HG02870 (cell line): ENCODE measurements around the gene C1QL1.
A peak's percentile ranks its signal among the peaks of the same experiment; 100 is the strongest.

Experiments
- ATAC-seq: cut with Tn5 transposase; IDR thresholded peaks from one replicate; pipeline ENCODE4 v1.9.1; 2021; ENCODE audit warnings: mild to moderate bottlenecking, moderate library complexity; ENCODE audit not compliant: unreplicated experiment

Gene C1QL1

GRCh38 chr17:44968225-44969143 is at the start of gene C1QL1:
Gene C1QL1, minus strand, starts transcription at chr17:44968303. Its CDS starts 255 bp downstream, at chr17:44968048.
- peak; percentile 76 for ATAC-seq

GRCh38 chr17:45016823-45017222 is 48.7 kb upstream of the C1QL1 start:
- no peak for ATAC-seq

DNA sequence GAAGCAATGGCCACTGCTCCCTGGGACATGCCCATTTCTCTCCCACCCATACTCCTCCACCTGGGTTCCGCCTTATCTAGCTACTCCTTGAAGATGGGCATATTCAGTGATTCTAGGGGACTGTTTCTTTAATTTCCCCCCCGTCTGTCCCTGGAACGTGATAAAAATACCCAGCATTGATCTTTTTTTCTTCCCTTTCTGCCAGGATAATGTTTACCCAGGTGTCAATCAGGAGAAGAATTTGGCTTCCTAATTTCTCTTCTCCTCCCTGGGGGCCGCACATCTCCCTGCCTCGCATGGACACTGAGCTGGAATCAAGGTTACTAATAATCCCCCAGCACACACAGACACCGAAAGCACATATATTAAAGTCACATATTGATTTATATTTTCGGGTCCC is 48.1 kb upstream of the C1QL1 start:
- no peak for ATAC-seq

DNA sequence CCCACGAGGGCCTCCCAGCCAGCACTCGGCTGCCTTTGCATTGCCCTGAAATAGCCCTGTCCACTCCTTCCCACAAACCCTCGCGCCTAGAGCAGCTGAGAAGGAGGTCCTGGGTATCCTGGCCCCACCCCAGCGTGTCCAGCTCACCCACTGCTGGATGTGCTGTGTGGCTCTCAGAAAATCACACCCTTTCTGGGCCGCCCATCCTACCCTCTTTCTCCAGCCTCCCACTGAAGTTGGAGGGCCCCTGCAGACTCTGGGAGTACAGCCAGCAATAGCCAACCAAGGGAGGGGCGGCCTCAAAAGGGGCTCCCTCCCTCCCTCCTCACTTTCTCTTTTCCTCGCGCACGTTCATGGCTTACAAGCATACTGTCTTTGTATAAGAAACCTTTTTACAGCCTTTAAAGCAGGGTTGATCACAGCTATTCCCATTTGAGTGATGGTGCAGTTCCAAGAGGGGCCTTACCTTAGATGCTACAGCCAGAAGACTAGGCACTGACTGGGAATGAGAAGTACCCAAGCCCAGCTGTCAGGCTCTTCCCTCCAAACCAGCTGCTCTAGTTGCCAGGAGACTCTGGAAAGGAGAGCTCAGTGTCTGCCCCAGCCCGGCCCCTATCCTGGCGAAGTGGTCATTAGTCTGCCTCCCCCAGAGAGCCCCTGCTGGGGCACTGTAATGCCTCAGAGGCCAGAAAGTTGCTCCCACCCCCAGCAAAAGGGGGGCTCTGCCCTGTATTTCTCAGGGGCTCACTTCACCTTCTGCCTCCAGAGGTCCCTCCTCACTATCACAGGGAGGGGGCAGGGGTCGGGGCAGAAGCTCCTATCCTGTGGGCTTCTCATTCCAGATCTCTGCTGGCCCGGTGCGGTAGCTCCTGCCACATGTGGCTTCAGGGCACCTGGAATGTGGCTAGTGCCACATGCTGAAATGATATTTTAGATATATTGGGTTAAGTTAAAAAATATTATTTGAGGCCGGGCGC is 45.2 kb upstream of the C1QL1 start:
- ATAC-seq: no peak

DNA sequence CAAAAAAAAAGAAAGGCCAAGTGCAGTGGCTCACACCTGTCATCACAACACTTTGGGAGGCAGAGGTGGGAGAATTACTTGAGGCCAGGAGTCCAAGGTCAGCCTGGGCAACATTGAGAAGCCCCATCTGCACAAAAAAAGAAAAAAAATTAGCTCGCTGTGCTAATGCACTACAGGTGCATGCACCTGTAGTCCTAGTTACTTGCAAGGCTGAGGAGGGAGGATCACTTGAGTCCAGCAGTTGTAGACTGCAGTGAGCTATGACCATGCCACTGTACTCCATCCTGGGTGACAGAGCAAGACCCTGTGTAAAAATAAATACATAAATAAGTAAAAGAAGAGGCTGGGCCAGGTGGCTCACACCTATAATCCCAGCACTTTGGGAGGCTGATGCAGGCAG is 43.7 kb upstream of the C1QL1 start:
- no peak for ATAC-seq

DNA sequence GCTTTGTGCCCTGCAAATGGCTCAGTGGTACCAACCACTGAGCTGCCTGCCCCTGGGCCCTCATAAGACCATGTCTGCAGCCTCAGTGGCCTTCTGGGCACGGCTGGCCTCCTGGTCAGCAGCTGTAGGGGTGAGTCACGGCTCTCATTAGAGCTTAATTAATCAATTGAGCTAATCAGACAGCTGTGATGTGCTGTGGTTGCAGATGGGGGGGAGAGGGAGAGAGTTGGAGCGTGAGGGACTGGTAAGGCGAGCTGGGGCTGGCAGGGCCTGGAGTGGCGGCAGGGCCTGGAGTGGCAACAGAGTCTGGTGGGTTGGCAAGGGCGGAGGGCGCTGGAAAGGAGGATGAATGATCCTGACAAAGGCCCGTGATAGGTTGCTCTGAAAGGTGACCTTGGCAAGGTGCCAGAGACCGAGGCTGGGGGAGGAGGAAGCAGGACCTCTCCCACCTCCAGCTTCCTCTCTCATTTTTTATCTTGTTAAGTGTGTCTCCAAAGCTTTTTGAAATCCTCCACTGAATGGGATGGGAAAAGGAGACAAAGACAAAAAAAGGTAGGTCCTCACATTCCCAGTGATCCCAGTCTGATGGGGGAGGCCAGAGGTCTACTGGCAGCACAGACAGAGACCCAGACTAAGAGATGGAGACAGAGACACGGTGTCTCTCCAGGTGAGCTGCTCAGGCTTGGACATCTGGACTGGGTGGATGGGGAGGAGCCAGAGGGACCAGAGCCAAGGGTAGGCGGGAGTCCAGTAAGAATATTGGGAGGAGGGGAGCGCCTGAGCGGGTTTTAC is 41.8 kb upstream of the C1QL1 start:
- no peak for ATAC-seq

DNA sequence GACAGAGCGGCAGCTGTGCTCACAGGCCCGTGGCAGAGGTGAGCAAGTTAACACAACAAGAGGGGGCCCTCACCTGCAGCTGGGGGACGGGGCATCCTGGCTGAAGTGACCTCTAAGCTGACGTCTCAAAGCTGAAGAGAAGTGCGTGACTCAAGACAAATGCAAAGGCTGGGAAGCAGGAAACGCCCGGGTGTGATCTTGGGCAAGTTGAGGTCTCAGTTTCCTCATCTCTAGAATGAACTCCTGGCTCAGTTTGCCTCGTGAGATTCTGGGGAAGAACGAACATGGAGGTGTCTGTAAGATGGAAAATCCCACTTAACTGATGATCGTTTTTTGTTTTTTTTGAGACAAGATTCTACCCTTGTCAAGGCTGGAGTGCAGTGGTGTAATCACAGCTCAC is 40.1 kb upstream of the C1QL1 start:
- ATAC-seq: no peak

DNA sequence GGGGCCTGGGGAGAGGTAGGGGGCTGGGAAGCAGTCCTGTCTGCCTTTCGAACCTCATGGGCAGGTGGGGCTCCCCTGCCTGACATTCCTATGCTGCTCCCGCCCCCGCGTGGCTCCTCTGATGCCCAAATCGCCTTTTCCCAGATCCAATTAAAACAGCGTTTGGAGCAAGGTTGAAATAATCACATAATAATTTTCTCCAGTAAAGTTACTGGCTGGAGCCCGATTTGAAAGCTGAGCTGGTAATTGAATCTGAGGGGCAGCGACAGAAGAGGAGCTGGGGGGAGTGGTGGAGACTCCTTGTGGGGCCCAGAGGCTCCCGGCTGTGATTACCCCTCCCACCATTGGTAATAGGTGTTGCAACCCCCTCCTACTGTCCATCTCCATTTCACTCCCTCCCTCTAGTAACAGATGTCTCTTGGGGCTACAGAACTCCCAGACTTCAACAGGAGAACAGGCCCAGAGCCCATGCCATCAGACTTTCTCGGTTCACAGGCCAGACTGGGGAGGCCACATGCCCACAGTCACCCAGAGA is 38.9 kb upstream of the C1QL1 start:
- ATAC-seq: no peak

DNA sequence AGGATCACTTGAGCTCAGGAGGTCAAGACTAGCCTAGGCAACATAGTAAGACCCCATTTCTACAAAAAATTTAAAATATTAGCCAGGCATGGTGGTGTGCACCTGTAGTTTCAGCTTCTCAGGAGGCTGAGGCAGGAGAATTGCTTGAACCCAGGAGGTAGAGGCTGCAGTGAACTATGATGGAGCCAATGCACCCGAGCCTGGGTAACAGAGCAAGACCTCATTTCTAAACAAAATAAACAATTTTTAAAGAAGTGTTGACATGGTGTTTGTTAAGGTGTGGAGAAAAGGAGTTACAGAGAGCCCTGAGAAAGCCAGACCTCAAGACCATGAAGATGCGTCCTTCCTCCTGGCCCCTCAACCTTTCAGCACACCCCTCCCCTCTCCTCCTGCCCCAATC is 37.6 kb upstream of the C1QL1 start:
- ATAC-seq: no peak

- ATAC-seq: no peak
Measured at GRCh38 chr17:45004388-45004787, 36.3 kb upstream of the C1QL1 start.

GRCh38 chr17:45003877-45004276 is 35.8 kb upstream of the C1QL1 start:
- ATAC-seq: no peak

DNA sequence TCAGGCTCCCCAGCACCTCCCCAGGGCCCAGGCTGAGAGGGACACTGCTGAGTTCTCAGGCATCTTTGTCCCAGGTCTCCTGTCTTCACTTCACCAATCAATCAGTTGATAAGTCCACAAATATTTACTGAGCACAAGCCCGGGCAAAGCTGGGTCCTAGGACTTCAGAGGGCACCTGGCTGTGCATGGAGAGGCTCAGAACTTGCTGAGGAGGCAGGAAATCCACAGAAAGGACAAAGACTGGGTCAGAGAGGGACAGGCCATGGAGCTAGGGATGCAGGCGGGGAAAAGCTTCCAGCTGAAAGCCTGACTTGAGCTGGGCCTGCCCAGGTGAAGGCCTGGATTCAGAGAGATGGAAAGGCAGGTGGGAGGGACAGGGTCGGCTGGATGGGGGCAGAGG is 33.2 kb upstream of the C1QL1 start:
- ATAC-seq: no peak

DNA sequence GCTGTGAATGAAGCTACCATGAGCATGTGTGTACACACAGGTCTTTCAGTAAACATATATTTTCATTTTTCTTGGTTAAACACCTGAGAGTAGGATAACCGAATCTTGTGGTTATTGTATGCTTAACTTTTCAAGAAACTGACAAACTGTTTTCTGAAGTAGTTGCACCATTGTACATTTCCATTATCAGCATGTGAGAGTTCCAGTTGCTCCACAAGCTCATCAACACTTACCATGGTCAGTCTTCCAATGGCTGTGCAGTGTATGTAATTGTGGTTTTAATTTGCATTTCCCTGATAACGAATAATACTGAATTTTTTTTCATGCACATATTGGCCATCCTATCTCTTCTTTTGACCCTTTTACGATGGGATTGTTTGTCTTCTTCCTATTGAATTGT is 31.3 kb upstream of the C1QL1 start:
- no peak for ATAC-seq

DNA sequence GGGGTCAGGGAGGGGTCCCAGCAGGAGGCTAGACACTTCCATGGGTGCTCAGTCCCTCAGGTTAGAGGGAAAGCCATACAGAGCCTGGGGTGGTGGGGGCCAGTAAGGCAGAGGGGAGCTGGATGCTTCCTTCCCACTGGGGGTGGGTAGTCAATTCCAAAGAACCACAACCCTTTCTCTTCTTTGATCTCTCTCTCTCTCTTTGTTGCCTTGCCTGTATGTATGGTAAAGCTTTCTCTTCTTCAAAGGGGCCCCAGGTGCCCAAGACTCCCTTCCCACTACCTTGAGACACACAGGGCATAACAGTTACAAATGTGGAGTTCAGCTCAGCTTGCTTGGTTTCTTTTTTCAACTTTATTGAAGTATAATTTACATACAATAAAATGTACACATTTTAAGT is 30.5 kb upstream of the C1QL1 start:
- ATAC-seq: no peak

DNA sequence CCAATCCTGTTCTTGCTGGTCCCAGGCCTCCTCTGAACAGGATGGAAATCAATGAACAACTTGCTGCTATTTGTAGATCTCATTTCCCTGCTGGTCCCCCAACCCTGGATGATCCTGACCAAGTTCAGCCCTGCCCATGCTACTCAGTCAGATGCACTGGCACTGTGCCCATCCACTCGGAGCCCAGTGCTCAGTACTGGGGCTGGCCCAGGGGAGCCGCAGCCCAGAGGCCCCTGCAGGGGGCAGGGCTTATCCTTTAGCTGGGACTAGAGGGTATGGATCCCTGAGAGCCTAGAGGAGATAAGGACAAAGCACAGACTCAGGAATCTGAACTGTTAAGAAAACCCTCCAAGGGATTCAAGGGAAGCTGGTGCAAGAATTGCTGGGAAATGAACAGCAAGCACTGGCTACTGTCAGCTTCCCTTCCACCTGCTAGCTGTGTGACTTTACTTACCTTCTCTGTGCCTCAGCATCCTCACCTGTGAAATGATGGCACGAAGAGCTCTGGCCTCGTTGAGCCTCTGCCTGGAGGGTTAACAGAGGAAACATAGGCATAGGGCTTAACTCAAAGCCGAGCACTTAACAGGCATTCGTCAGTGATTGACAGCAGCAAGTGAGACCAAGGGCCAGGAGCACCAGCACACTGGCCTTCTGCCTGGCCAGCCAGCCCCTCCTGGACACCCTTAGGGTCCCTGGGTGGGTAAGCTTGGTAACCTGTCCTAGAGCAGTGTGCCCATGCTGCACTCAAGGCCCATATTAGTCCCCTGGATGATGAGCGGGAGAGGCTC is 29.8 kb upstream of the C1QL1 start:
- ATAC-seq: no peak

- ATAC-seq: no peak
Measured at GRCh38 chr17:44996304-44996703, 28.2 kb upstream of the C1QL1 start.

DNA sequence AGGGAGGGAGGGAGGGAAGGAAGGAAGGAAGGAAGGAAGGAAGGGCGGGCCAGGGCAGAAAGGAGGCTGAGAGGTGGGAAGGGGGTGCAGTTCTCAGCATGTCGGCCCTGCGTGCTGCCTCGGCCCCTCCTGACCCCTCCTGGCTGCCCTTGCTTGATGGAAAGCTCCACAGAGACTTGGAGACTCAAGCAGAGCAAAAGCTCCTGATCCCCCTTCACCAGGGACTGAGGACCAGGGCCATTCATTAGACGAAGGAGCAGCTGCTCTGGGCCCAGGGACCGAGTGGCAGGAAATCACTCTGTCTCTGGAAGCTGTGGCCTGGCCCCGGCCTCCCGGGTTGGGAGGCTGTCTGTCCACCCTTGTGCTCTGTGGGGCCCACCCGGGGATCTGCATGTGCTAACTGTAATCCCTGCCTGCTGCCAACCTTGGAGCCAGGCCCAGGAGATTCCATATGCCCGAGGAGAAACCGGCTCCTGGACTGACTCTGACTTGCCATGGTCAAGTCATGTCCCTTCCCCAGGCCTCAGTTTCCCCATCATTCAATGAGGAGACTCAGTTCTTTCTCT is 27.4 kb upstream of the C1QL1 start:
- ATAC-seq: no peak

DNA sequence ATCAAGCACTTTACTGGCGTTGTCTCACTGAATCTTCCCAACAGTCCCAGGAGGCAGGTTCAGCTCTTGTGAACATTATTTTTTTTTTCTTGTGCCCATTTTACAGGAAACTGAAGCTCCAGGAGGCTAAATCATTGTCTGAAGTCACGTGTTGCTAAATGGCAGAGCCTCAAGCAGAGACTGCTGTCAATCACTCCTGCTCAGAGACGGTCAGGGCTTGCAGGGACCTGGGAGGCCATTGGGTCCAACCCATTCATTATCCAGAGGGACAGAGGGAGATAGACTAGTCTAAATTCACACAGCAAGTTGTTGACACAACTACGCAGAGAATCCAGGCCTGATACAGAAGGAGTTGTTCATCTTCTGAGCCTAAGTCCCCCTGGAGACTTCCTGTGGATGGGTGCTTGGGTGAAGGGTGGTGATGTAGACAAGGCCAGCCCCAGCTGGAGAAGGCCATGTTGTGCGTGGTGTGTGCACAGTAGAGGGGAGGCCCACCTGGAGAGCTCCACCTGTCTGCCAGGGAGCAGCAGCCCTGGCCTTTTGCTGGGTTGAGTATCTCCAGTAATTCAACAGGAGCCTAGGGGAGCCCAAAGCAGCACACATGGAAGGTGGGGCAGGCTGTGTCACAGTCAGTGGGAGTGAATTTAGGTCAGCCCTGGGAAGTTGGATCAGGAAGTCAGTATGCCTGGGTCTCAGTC is 24.3 kb upstream of the C1QL1 start:
- ATAC-seq: no peak

GRCh38 chr17:44990994-44991393 is 22.9 kb upstream of the C1QL1 start:
- no peak for ATAC-seq
